HG03439 (cell line): Measurements from ENCODE around the gene RIPOR3.

Source experiments
- ATAC-seq: cut with Tn5 transposase; IDR thresholded peaks from one replicate; pipeline ENCODE4 v1.9.1; 2021; ENCODE audit warnings: mild to moderate bottlenecking, moderate library complexity; ENCODE audit not compliant: unreplicated experiment

Gene RIPOR3

GRCh38 chr20:50536333-50536732, 155.0 kb downstream of the RIPOR3 start:
- ATAC-seq: no peak
